HS-5 (cell line): ENCODE measurements around the gene GABBR1.

ENCODE experiments used
- DNase-seq: peaks from one replicate; pipeline ENCODE4 v3.0.0-alpha.2; 2012; ENCODE audit warnings: low read depth

The GABBR1 gene

DNA sequence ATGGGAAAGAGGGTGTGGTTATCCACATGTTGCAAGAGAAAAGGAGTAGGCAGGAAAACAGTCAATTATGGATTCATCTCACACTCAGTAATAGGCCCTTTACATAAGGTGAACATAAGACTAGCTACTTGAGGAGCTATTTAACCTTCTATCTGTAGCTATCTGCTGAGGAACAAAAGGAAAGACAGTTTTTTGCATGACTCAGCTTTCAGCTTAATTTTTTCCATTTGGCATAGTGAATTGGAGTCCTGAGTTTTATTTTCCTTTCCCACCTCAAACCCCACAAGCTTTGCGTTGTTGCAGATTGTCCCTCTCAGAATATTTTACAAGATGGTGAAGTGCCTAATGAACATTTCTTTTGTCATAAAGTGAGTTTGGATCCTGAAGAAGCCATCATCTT, 105.9 kb downstream of the GABBR1 start:
- DNase-seq: no peak

DNA sequence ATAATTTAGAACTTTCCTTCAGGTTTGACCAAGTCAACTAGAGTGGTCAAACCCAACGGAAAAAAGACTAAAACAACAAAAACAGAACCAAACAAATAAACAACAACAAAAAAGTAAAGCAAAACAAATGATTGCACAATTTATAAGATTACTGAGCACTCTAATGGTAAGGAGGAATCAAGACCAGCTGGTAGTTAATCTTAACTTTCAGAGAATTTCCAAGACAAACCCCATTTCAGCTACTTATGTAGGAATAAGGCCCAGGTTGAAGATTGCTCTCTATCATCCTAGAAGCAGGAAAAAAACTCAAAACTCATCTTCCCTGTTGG, 107.7 kb downstream of the GABBR1 start:
- DNase-seq: no peak

DNA sequence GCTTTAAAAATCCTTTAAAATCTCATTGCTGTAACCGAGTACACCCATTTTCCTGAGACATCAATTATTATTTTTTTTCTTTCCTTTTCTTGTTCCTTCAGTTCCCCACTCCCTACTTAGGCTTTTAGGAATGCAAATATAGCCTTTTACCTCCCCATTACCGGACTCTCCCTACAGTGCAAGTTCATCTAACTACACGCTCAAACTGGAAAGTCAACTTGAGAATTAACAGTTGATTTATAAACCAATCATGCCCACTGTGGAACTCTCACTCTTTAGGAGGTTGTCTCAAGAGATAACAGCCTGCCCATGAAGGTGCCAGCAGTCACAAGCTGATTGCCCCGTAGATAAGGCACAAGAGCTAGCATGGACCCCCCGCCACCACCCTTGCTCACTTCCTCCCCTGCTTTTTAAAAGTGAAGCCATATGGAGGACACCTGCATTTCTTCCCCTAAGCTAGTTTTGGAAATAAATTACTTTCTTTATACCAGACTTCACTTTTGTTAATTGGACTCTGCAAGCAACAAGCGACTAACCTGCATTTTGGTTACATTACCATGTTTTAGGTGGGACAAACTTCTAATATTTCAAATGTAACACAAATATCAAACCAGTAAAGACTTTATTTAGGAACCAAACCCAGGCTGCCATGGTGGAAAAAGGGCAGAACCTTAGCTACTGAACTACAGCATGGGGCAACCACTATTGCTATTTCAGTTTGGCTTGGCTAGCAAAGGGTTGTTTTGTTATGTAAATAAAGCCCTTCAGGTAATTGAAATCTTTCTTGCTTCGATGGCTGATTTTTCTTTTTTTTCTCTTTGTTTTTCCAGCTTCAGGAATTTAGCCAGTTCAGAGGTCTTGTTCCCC, 108.3 kb downstream of the GABBR1 start:
- DNase-seq: no peak

DNA sequence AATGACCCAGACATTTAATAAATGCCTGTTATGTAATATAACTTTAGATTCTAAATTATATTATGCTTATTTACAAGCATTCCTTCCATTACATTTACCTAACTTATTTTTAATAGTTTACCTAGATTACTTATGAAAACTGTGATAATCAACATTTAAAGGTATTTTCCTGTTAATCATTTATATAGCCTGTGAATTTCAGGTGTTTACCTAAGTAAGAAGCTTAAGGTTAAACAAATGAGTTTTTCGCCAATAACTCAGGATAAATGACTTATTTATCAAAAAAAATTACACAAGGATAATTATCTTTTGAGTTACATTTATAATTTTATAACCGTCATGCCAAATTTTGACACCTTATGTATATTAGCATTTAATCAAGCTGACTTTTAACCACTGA, 108.9 kb downstream of the GABBR1 start:
- DNase-seq: no peak

- no peak for DNase-seq
Observed at GRCh38 chr6:29522227-29522626, 110.8 kb downstream of the GABBR1 start.

DNA sequence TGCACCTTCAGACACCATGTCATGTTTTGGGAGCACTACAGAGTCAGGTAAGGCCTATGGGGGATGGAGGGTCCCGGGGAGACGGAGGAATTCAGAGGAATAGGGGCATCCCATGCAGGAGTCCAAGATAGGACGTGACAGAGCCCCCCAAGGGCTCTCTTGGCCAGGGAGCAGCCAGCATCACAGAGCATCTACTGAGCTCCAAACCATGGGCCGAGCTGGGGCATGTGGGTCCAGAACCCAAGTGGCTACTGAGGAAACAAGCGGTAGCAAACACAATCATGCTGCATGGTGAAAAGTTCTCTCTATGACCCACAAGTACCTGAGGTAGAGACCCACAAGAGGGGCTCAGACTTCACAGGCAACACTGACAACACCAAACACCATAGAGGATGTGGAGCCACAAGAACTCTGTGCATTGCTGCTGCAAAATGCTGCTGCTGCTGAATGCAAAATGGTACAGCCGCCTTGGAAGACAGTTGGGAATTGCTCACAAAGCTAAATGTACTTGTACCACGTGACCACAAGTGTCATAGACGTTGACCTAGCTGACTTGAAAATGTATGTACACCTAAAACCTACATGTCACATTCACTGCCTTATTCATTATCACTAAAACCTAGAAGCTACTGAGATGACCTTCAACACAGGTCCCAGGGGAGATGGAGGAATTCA, 111.8 kb downstream of the GABBR1 start:
- DNase-seq: no peak

- no peak for DNase-seq
Observed at GRCh38 chr6:29520232-29520631, 112.8 kb downstream of the GABBR1 start.

- no peak for DNase-seq
Observed at GRCh38 chr6:29519291-29520010, 113.5 kb downstream of the GABBR1 start.

- no peak for DNase-seq
Observed at GRCh38 chr6:29517728-29518440, 115.1 kb downstream of the GABBR1 start.

DNA sequence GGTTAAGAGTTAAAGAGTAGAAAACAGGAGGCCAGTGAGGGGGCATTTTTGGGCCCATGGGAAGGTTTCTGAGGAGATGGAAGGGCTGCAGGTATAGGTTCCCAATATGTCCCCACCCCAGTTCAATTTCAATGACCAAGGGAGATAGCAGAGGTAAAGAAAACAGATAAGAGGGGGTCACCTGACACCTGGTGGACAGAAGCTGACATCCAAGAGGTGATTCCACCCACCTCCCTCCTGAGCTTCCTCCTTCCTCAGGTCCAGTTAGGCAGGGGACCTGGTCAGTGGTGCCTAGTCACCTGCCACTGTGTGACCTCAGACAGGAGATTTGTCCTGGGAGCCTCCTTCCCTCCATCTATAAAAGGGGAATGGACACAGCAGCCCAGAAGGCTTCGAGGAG, 115.7 kb downstream of the GABBR1 start:
- no peak for DNase-seq

DNA sequence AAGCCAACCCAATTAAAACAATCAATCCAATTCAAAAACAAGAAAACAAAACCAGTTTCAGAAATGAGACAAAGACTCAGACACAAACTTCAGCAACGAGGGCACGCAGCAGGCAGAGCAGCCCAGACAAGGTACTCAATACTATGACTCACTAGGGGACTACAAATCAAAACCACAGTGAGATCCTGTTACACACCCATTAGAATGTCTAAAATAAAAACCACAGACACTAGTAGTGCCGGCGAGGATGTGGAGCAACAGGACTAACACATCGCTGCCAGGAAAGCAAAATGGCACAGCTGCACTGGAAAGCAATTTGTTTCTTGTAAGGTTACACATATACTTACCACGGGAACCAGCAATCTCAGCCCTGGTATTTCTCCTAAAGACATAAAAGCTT, 116.9 kb downstream of the GABBR1 start:
- DNase-seq: peak; percentile 68

- DNase-seq: no peak
Observed at GRCh38 chr6:29510746-29511300, 122.2 kb downstream of the GABBR1 start.

GRCh38 chr6:29510202-29510601, 122.8 kb downstream of the GABBR1 start:
- no peak for DNase-seq
